ENCODE measurements around the gene GSAP. TPM values are rescaled to one million over a fixed set of nuclear protein-coding genes. Genes with fewer than 3 reads are reported as not detected.

The GSAP gene
- total and polyA plus RNA-seq, 2 of the 4 experiments (the other 2 are of a cell fraction): 1.6 to 1.8 TPM

DNA sequence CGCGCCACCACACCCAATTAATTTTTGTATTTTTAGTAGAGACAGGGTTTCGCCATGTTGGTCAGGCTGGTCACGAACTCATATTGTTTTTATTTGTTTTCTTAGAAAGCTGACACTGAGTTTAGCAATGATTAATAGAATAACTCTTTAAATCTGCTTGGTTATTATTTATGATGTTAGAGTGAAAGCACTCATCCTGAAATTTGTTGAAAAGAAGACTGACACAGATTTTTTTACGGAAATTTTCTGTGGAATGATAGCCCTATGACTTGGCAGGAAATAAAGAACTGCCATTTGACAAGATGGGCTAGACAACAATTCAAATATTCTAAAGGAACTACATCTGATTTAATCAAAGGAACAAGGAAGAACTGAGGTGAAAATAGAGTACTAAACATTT lies 4.3 kb upstream of the GSAP start:
- H4K5ac ChIP-seq (ENCODE audit: low read depth, low read length): no peak overlapping the region
- TF ChIP-seq SMC3 (IDR thresholded peaks at IDR 0.05; ENCODE audit: low read depth, low read length): no peak
- TF ChIP-seq, protein P1, sequence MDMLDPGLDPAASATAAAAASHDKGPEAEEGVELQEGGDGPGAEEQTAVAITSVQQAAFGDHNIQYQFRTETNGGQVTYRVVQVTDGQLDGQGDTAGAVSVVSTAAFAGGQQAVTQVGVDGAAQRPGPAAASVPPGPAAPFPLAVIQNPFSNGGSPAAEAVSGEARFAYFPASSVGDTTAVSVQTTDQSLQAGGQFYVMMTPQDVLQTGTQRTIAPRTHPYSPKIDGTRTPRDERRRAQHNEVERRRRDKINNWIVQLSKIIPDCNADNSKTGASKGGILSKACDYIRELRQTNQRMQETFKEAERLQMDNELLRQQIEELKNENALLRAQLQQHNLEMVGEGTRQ (IDR thresholded peaks at IDR 0.05; ENCODE audit: low read depth, low read length): no peak
- TF ChIP-seq RCOR1 (IDR thresholded peaks at IDR 0.05; ENCODE audit: insufficient replicate concordance, low read length): no peak
- TF ChIP-seq RAD21 (IDR thresholded peaks at IDR 0.05; ENCODE audit: low read length): no peak
- TF ChIP-seq RFX5 (IDR thresholded peaks at IDR 0.05; ENCODE audit: low read depth, low read length): no peak
- H3K4me2 ChIP-seq (ENCODE audit: low read depth, low read length): no peak overlapping the region
- no peak overlapping the region for H3K4me3 ChIP-seq (ENCODE audit: insufficient read depth, low read depth, low read length)
- no peaks in the 10 kb centered on the region for H3K27me3 ChIP-seq (ENCODE audit: control insufficient read depth, insufficient read depth, low read length)
- H3K23ac ChIP-seq (ENCODE audit: low read depth, low read length): no peak overlapping the region
- H3K56ac ChIP-seq (ENCODE audit: extremely low read depth, insufficient read depth, low read length): no peak overlapping the region
- H4K8ac ChIP-seq (ENCODE audit: low read depth in 2 of 2, low read length in 2 of 2): no peak overlapping the region
- no peak overlapping the region for H3K4ac ChIP-seq (ENCODE audit: low read depth, low read length)
- H3K9me1 ChIP-seq (ENCODE audit: insufficient read depth, low read length): no peaks in the 10 kb centered on the region
- H3K18ac ChIP-seq (ENCODE audit: low read depth, low read length): no peak overlapping the region
- dilution Hi-C loops (cut with HindIII; ENCODE audit: low sequenced_read_pairs, unreplicated experiment): no loop called here
- H3K9ac ChIP-seq (ENCODE audit: low read depth, low read length): no peak overlapping the region
- H3K14ac ChIP-seq (replicated peaks; ENCODE audit: low read depth, low read length): no peak overlapping the region
- H2BK15ac ChIP-seq (ENCODE audit: low read depth, low read length): no peak overlapping the region
- H3K36me3 ChIP-seq (ENCODE audit: control insufficient read depth, insufficient read depth, low read length): no peaks in the 10 kb centered on the region
- no peak overlapping the region for H2BK20ac ChIP-seq (ENCODE audit: low read depth, low read length)
- H2AK9ac ChIP-seq (replicated peaks; ENCODE audit: low read depth, low read length, poor library complexity): no peak overlapping the region
- ChIA-PET CTCF (no interaction called here), POLR2A (ENCODE audit: unreplicated experiment) (no interaction called here)
- H4K91ac ChIP-seq (ENCODE audit: insufficient read depth, low read depth, low read length): no peak overlapping the region
- no peak overlapping the region for H2BK5ac ChIP-seq (ENCODE audit: low read depth, low read length, poor library complexity, severe bottlenecking)
- peaks cover 5% of the 10 kb centered on the region for H3K4me1 ChIP-seq (ENCODE audit: control insufficient read depth, insufficient read depth, low read length)
- BruUV-seq (replicated peaks): no TSS peak
- no peak overlapping the region for H3K27ac ChIP-seq (ENCODE audit: insufficient read depth, low read length)
- intact Hi-C loops (cut with micrococcal nuclease): no loop called here
- no peaks in the 10 kb centered on the region for H4K20me1 ChIP-seq (ENCODE audit: insufficient read depth, low read length)
- H3K9me3 ChIP-seq (ENCODE audit: control insufficient read depth, insufficient read depth, low read length): no peaks in the 10 kb centered on the region
- DNase-seq (no peak), ATAC-seq (ENCODE audit: low read depth) (no peak)
- H2BK120ac ChIP-seq (ENCODE audit: low read depth, low read length): no peak overlapping the region
- no peak overlapping the region for H2AK5ac ChIP-seq (ENCODE audit: low read depth, low read length)
- WGBS, 2 experiments (ENCODE audit: extremely low coverage in 2 of 2, insufficient read length in 1 of 2): no CpG with 5 or more reads among the region's 5 CpGs
- H3K79me1 ChIP-seq (ENCODE audit: low read depth in 1 of 2, low read length in 2 of 2): peaks cover 0 to 3% of the 10 kb centered on the region in 2 experiments; a peak in 1 of 4 replicates
- H2AFZ ChIP-seq (replicated peaks; ENCODE audit: low read length, poor library complexity): no peak overlapping the region
- in situ Hi-C loops (cut with MboI; ENCODE audit: low sequenced_read_pairs): no loop called here

Data from IMR-90 (cell line).